Breast epithelium (tissue), 3 donors: ENCODE results near the gene INPP4A.

Source experiments
- CTCF ChIP-seq, 3 donors: fragments of 450-650 bp; IDR thresholded peaks; one replicate each; pipeline ENCODE4 v1.5.1; 2016 to 2017; ENCODE audit warnings: antibody characterized with exemption in 3 of 3, mild to moderate bottlenecking in 3 of 3, moderate library complexity in 3 of 3
- POLR2AphosphoS5 ChIP-seq, 3 donors: sonication (generic); formaldehyde crosslinking; IDR thresholded peaks; one replicate each; pipeline ENCODE4 v1.6.1; 2017; ENCODE audit warnings: antibody characterized with exemption in 3 of 3

- no peak for TF ChIP-seq CTCF (IDR thresholded peaks at IDR 0.05)
- no peak for TF ChIP-seq POLR2AphosphoS5 (IDR thresholded peaks at IDR 0.05)
These were observed 91.5 kb downstream of the INPP4A start for GRCh38 chr2:98535971-98536677.
